ENCODE measurements around the gene PTPN3.

The PTPN3 gene

GRCh38 chr9:109426626-109427402 lies 71.3 kb downstream of the PTPN3 start:
- no peaks in the 10 kb centered on the region for H3K27me3 ChIP-seq (ENCODE audit: control insufficient read depth, insufficient read depth, low read length)

DNA sequence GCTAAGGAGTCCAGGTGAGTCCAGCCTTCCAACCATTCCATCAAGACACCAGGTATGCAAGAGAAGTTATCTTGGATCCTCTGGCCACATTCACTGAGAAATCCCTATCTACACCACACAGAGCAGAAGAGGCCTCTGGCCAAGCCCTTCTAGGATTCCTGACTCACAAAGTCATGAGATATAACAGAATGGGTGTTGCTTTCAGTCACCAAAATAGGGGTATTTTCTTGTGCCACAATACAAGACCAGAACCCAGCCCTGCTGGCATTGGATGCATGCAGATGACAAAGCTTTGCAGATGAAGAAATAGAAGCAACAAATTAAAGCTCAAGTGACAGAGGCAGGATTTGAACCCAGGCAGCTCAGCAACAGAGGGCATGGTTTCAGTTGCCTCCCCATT lies 73.5 kb downstream of the PTPN3 start:
- Histone ChIP-seq H3K4me3 (ENCODE audit: low read depth, low read length) (no peak overlapping the region), H3K4me1 (ENCODE audit: control insufficient read depth, insufficient read depth, low read length) (no peaks in the 10 kb centered on the region), H3K27me3 (ENCODE audit: control insufficient read depth, insufficient read depth, low read length) (no peaks in the 10 kb centered on the region), H3K36me3 (ENCODE audit: control insufficient read depth, insufficient read depth, low read length) (no peaks in the 10 kb centered on the region), H3K9ac (ENCODE audit: low read depth, low read length) (no peak overlapping the region), H3K9me3 (ENCODE audit: control insufficient read depth, insufficient read depth, low read length) (no peaks in the 10 kb centered on the region)

More at GRCh38 chr9:109426626-109427402, 71.3 kb downstream of the PTPN3 start:
- H3K36me3 ChIP-seq (ENCODE audit: control insufficient read depth, insufficient read depth, low read length), result no peaks in the 10 kb centered on the region
- no peak overlapping the region for H3K9ac ChIP-seq (ENCODE audit: low read depth, low read length)
- H3K4me1 ChIP-seq (ENCODE audit: control insufficient read depth, insufficient read depth, low read length), result no peaks in the 10 kb centered on the region
- H3K9me3 ChIP-seq (ENCODE audit: control insufficient read depth, insufficient read depth, low read length), result no peaks in the 10 kb centered on the region
- no peak overlapping the region for H3K4me3 ChIP-seq (ENCODE audit: low read depth, low read length)

DNA sequence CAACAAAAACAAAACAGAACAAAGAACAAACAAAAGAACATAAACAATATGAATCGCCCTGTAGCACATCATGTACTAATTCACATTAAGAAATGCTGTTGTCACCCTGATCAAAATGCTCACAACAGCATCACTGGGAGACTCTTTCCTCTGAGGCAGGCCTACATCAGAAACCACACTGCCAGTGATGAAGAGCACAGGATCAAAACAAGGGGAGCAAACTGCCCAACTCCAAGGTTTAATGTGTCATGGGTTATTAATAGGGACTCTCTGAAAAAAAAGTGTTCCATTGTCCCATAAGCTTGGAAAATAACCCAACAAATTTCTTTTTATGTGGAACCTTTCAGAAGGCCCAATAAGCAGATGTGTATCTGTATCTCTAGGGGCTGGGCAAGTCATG lies 74.2 kb downstream of the PTPN3 start:
- Histone ChIP-seq H3K36me3 (ENCODE audit: control insufficient read depth, insufficient read depth, low read length) (no peaks in the 10 kb centered on the region), H3K9me3 (ENCODE audit: control insufficient read depth, insufficient read depth, low read length) (no peaks in the 10 kb centered on the region), H3K9ac (ENCODE audit: low read depth, low read length) (no peak overlapping the region), H3K4me1 (ENCODE audit: control insufficient read depth, insufficient read depth, low read length) (no peaks in the 10 kb centered on the region), H3K4me3 (ENCODE audit: low read depth, low read length) (no peak overlapping the region), H3K27me3 (ENCODE audit: control insufficient read depth, insufficient read depth, low read length) (no peaks in the 10 kb centered on the region)

GRCh38 chr9:109422641-109423040 lies 75.5 kb downstream of the PTPN3 start:
- no peaks in the 10 kb centered on the region for H3K9me3 ChIP-seq (ENCODE audit: control insufficient read depth, insufficient read depth, low read length)
- no peak overlapping the region for H3K4me3 ChIP-seq (ENCODE audit: low read depth, low read length)
- no peak overlapping the region for H3K9ac ChIP-seq (ENCODE audit: low read depth, low read length)
- H3K36me3 ChIP-seq (ENCODE audit: control insufficient read depth, insufficient read depth, low read length), result no peaks in the 10 kb centered on the region
- H3K27me3 ChIP-seq (ENCODE audit: control insufficient read depth, insufficient read depth, low read length), result no peaks in the 10 kb centered on the region
- no peaks in the 10 kb centered on the region for H3K4me1 ChIP-seq (ENCODE audit: control insufficient read depth, insufficient read depth, low read length)

DNA sequence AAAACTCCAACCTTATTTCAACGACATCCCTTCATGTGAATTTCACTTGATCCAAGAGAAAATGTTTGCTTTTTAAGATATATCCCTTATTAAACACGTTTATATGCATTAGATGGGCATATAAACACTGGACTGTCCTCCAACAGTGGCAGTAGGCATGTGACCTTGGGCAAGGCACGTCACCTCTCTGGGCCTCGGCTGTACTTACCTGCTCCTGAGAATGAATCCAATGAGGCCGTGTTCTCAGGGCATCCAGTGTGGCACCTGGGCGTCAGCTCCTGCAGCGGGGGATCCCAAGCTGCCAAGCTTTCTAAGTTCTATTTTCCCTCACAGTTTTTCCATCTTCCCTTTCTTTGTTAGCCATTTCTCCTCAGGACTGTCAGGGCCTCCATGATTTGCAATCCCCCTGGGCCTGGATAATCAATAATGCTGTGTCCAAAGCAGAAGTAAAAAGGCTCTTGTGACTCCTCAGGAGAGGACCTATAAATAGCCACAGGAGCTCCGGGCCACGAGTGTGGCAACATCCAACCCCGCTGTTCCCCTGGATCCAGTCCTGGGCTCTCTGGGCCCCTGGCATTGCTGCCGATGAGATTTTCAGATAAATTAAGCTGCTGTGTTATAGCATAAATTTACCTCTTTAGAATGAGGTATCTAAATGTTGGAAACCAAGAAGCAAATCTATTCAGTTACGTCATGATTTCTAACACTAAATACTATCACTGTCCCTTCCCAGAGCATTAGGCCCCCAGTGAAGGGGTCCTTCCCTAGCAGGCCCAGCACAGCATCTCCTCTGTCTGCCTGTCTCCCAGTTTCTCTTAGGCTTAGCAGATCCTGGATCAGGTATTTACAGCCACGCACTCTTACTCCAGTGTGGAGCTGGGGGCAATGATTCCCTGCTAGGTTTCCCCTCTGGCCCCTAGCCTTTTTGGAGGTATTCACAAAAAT lies 76.8 kb downstream of the PTPN3 start:
- H3K27me3 ChIP-seq (ENCODE audit: control insufficient read depth, insufficient read depth, low read length), result no peaks in the 10 kb centered on the region
- H3K9ac ChIP-seq (ENCODE audit: low read depth, low read length), result no peak overlapping the region
- no peaks in the 10 kb centered on the region for H3K36me3 ChIP-seq (ENCODE audit: control insufficient read depth, insufficient read depth, low read length)
- no peaks in the 10 kb centered on the region for H3K9me3 ChIP-seq (ENCODE audit: control insufficient read depth, insufficient read depth, low read length)
- H3K4me1 ChIP-seq (ENCODE audit: control insufficient read depth, insufficient read depth, low read length), result no peaks in the 10 kb centered on the region
- H3K4me3 ChIP-seq (ENCODE audit: low read depth, low read length), result no peak overlapping the region

GRCh38 chr9:109419531-109419930 lies 78.6 kb downstream of the PTPN3 start:
- Histone ChIP-seq H3K27me3 (ENCODE audit: control insufficient read depth, insufficient read depth, low read length) (no peaks in the 10 kb centered on the region), H3K36me3 (ENCODE audit: control insufficient read depth, insufficient read depth, low read length) (no peaks in the 10 kb centered on the region), H3K4me1 (ENCODE audit: control insufficient read depth, insufficient read depth, low read length) (no peaks in the 10 kb centered on the region), H3K9me3 (ENCODE audit: control insufficient read depth, insufficient read depth, low read length) (no peaks in the 10 kb centered on the region), H3K9ac (ENCODE audit: low read depth, low read length) (no peak overlapping the region), H3K4me3 (ENCODE audit: low read depth, low read length) (no peak overlapping the region)

DNA sequence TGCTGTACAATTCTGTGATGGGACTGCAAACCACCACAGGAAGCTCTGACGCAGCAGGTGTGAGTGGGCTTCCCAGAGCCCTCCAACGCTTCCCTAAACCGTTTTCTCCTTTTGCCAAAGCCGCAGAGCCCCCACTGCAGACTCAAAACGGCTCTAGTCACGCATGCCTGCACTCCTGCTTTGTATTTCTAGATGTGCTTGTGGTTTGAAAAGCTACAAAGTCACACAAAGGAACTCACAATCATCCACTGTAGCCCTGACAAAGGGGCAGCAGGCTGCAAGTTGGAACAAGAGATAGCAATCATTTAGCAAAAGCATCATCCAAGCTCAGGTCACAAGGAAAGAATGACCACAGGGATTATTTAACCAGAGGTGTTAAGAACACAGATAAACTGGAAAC lies 79.3 kb downstream of the PTPN3 start:
- no peak overlapping the region for H3K4me3 ChIP-seq (ENCODE audit: low read depth, low read length)
- H3K27me3 ChIP-seq (ENCODE audit: control insufficient read depth, insufficient read depth, low read length), result no peaks in the 10 kb centered on the region
- H3K4me1 ChIP-seq (ENCODE audit: control insufficient read depth, insufficient read depth, low read length), result no peaks in the 10 kb centered on the region
- H3K9ac ChIP-seq (ENCODE audit: low read depth, low read length), result no peak overlapping the region
- no peaks in the 10 kb centered on the region for H3K9me3 ChIP-seq (ENCODE audit: control insufficient read depth, insufficient read depth, low read length)
- no peaks in the 10 kb centered on the region for H3K36me3 ChIP-seq (ENCODE audit: control insufficient read depth, insufficient read depth, low read length)

- Histone ChIP-seq H3K4me3 (ENCODE audit: low read depth, low read length) (no peak overlapping the region), H3K36me3 (ENCODE audit: control insufficient read depth, insufficient read depth, low read length) (no peaks in the 10 kb centered on the region), H3K4me1 (ENCODE audit: control insufficient read depth, insufficient read depth, low read length) (no peaks in the 10 kb centered on the region), H3K9ac (ENCODE audit: low read depth, low read length) (no peak overlapping the region), H3K27me3 (ENCODE audit: control insufficient read depth, insufficient read depth, low read length) (no peaks in the 10 kb centered on the region), H3K9me3 (ENCODE audit: control insufficient read depth, insufficient read depth, low read length) (no peaks in the 10 kb centered on the region)
Observed at GRCh38 chr9:109417585-109418544, 80.2 kb downstream of the PTPN3 start.

DNA sequence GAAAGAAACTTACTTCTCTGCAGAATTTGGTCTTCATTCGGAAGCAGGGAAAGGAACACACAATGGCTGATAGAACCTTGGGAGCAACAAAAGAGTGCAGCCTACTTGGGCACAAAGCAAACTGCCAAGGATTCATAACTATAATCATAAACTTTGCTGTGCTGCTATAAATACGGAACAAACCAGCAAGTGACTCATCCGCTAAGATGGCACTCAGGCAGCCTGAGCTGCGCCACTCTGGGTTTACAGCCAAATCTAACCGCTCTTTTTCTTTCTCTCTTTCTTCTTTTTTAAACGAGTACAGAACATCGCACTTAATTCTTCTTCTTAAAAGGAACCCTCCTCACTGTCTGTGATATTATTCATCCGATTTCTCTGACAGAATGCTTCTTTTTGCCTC lies 81.1 kb downstream of the PTPN3 start:
- Histone ChIP-seq H3K4me3 (ENCODE audit: low read depth, low read length) (no peak overlapping the region), H3K4me1 (ENCODE audit: control insufficient read depth, insufficient read depth, low read length) (no peaks in the 10 kb centered on the region), H3K9me3 (ENCODE audit: control insufficient read depth, insufficient read depth, low read length) (no peaks in the 10 kb centered on the region), H3K36me3 (ENCODE audit: control insufficient read depth, insufficient read depth, low read length) (no peaks in the 10 kb centered on the region), H3K9ac (ENCODE audit: low read depth, low read length) (no peak overlapping the region), H3K27me3 (ENCODE audit: control insufficient read depth, insufficient read depth, low read length) (no peaks in the 10 kb centered on the region)

DNA sequence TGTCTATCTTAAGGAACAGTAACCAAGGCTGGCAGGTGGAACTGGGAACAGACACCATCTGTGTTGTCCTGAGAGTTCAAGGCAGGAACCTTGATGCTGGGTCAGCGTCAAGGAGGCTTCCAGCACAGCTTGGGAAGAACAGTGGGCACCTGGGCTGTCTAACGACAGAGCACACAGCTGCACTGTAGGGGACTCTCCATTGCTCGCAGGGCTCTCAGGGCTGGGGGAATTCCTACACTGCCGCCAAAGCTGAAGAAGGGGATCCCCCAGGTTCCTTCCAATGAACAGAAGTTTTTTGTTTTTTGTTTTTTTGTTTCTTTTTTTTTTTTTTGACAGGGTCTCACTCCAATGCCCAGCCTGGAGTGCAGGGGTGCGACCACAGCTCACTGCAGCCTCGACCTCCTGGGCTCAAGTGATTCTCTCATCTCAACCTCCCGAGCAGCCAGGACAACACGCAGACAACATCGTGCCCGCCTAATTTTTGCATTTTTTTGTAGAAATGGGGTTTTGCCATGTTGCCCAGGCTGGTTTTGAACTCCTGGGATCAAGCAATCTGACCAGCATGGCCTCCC lies 81.9 kb downstream of the PTPN3 start:
- Histone ChIP-seq H3K9ac (ENCODE audit: low read depth, low read length) (no peak overlapping the region), H3K9me3 (ENCODE audit: control insufficient read depth, insufficient read depth, low read length) (no peaks in the 10 kb centered on the region), H3K4me3 (ENCODE audit: low read depth, low read length) (no peak overlapping the region), H3K36me3 (ENCODE audit: control insufficient read depth, insufficient read depth, low read length) (no peaks in the 10 kb centered on the region), H3K4me1 (ENCODE audit: control insufficient read depth, insufficient read depth, low read length) (peaks cover 3% of the 10 kb centered on the region), H3K27me3 (ENCODE audit: control insufficient read depth, insufficient read depth, low read length) (no peaks in the 10 kb centered on the region)

Data from iPS-15b (cell line).